ENCODE data around the gene TADA3. TPM values are rescaled to one million over a fixed set of nuclear protein-coding genes. Genes with fewer than 3 reads are reported as not detected.

The TADA3 gene
- total RNA-seq, 1 experiment from 2014 or later = 49.2 TPM

- Histone ChIP-seq H3K27me3 (replicated peaks; ENCODE audit: control insufficient read depth, insufficient read depth, low read length) (no peaks in the 10 kb centered on the region), H3K36me3 (ENCODE audit: control insufficient read depth, insufficient read depth, low read length) (peaks cover 3% of the 10 kb centered on the region), H3K9me3 (no peaks in the 10 kb centered on the region), H3K4me1 (0 out of 2 replicates have a peak, but pooled peaks cover 6% of the 10 kb centered on the region), H3K4me3 (ENCODE audit: low read depth, low read length) (no peak overlapping the region)
- H3K4me1 Mint-ChIP-seq (ENCODE audit: low read depth, unreplicated experiment) = peaks cover 12% of the 10 kb centered on the region
- H3K4me3 Mint-ChIP-seq (ENCODE audit: unreplicated experiment) = no peak overlapping the region
- no peaks in the 10 kb centered on the region for H3K9me3 Mint-ChIP-seq (ENCODE audit: unreplicated experiment)
- intact Hi-C loops (cut with micrococcal nuclease; ENCODE audit: unreplicated experiment) = no loop called here
- BruUV-seq (replicated peaks) = no TSS peak
- POLR2A ChIA-PET = no interaction called here
- no peak for DNase-seq
- no peaks in the 10 kb centered on the region for H3K27me3 Mint-ChIP-seq (ENCODE audit: insufficient read depth, unreplicated experiment)
- peaks cover 67% of the 10 kb centered on the region for H3K36me3 Mint-ChIP-seq (ENCODE audit: insufficient read depth, unreplicated experiment)
- no peak for TF ChIP-seq CTCF (IDR thresholded peaks at IDR 0.05; ENCODE audit: insufficient read depth in 1 of 2, low read depth in 1 of 2, low read length in 1 of 2, severe bottlenecking in 1 of 2, unreplicated experiment in 1 of 2)
- H3K27ac Mint-ChIP-seq (ENCODE audit: unreplicated experiment) = no peak overlapping the region
- CTCF ChIA-PET = no interaction called here
These were observed 4.6 kb downstream of the TADA3 start for GRCh38 chr3:9787714-9788113.

GRCh38 chr3:9786825-9787669 lies 5.2 kb downstream of the TADA3 start:
- Histone ChIP-seq H3K4me3 (ENCODE audit: low read depth, low read length) (no peak overlapping the region), H3K9me3 (no peaks in the 10 kb centered on the region), H3K27me3 (replicated peaks; ENCODE audit: control insufficient read depth, insufficient read depth, low read length) (no peaks in the 10 kb centered on the region), H3K36me3 (ENCODE audit: control insufficient read depth, insufficient read depth, low read length) (peaks cover 3% of the 10 kb centered on the region), H3K4me1 (0 out of 2 replicates have a peak, but pooled peaks cover 6% of the 10 kb centered on the region)
- ChIA-PET POLR2A (no interaction called here), CTCF (interaction anchor here (0.8 kb wide), 1 partner anchor 15 kb away, joined by 3 read pairs; no protein-coding TSS in a partner anchor)
- intact Hi-C loops (cut with micrococcal nuclease; ENCODE audit: unreplicated experiment) = no loop called here
- H3K36me3 Mint-ChIP-seq (ENCODE audit: insufficient read depth, unreplicated experiment) = peaks cover 67% of the 10 kb centered on the region
- no TSS peak for BruUV-seq (replicated peaks)
- H3K4me1 Mint-ChIP-seq (ENCODE audit: low read depth, unreplicated experiment) = peaks cover 12% of the 10 kb centered on the region
- no peaks in the 10 kb centered on the region for H3K9me3 Mint-ChIP-seq (ENCODE audit: unreplicated experiment)
- no peak overlapping the region for H3K27ac Mint-ChIP-seq (ENCODE audit: unreplicated experiment)
- no peak for DNase-seq
- TF ChIP-seq CTCF (IDR thresholded peaks at IDR 0.05; ENCODE audit: insufficient read depth in 1 of 2, low read depth in 1 of 2, low read length in 1 of 2, severe bottlenecking in 1 of 2, unreplicated experiment in 1 of 2) = peak; percentile 30 to 34
- H3K27me3 Mint-ChIP-seq (ENCODE audit: insufficient read depth, unreplicated experiment) = no peaks in the 10 kb centered on the region
- no peak overlapping the region for H3K4me3 Mint-ChIP-seq (ENCODE audit: unreplicated experiment)

GRCh38 chr3:9786209-9786739 lies 6.0 kb downstream of the TADA3 start:
- peaks cover 3% of the 10 kb centered on the region for H3K36me3 ChIP-seq (ENCODE audit: control insufficient read depth, insufficient read depth, low read length)
- no peaks in the 10 kb centered on the region for H3K27me3 ChIP-seq (replicated peaks; ENCODE audit: control insufficient read depth, insufficient read depth, low read length)
- CTCF ChIA-PET = interaction anchor here (0.8 kb wide), 1 partner anchor 14 kb away, joined by 3 read pairs; no protein-coding TSS in a partner anchor
- H3K9me3 ChIP-seq = no peaks in the 10 kb centered on the region
- intact Hi-C loops (cut with micrococcal nuclease; ENCODE audit: unreplicated experiment) = no loop called here
- TF ChIP-seq CTCF (IDR thresholded peaks at IDR 0.05; ENCODE audit: insufficient read depth in 1 of 2, low read depth in 1 of 2, low read length in 1 of 2, severe bottlenecking in 1 of 2, unreplicated experiment in 1 of 2) = no peak
- no TSS peak for BruUV-seq (replicated peaks)
- Mint-ChIP-seq H3K36me3 (ENCODE audit: insufficient read depth, unreplicated experiment) (peaks cover 60% of the 10 kb centered on the region), H3K27me3 (ENCODE audit: insufficient read depth, unreplicated experiment) (no peaks in the 10 kb centered on the region), H3K4me3 (ENCODE audit: unreplicated experiment) (no peak overlapping the region), H3K4me1 (ENCODE audit: low read depth, unreplicated experiment) (peaks cover 6% of the 10 kb centered on the region), H3K27ac (ENCODE audit: unreplicated experiment) (no peak overlapping the region), H3K9me3 (ENCODE audit: unreplicated experiment) (no peaks in the 10 kb centered on the region)
- POLR2A ChIA-PET = interaction anchor here (0.5 kb wide), 1 partner anchor 13 kb away, joined by 5 read pairs; no protein-coding TSS in a partner anchor
- no peak for DNase-seq
- no peaks in the 10 kb centered on the region for H3K4me1 ChIP-seq
- H3K4me3 ChIP-seq (ENCODE audit: low read depth, low read length) = no peak overlapping the region
